Gastroesophageal sphincter (tissue), 4 donors: ENCODE results near the gene ZIC1. TPM values are rescaled to one million over a fixed set of nuclear protein-coding genes. Genes with fewer than 3 reads are reported as not detected.

Experiments used
- ATAC-seq: fragments of 150-250 bp; one replicate; pipeline ENCODE4 v1.9.1; 2016; ENCODE audit warnings: mild to moderate bottlenecking, moderate library complexity
- H3K27ac ChIP-seq, 4 donors: fragments of 200-600 bp; sonication (generic) in 3 of 4; 1 replicate in 3 of 4; 2 replicates in 1 of 4; pipeline ENCODE4 v1.5.1; 2016 to 2019
- H3K27me3 ChIP-seq: fragments of 200-600 bp; sonication (generic); one replicate; pipeline ENCODE4 v1.5.1; 2019
- H3K36me3 ChIP-seq, 2 donors: fragments of 200-600 bp; sonication (generic); one replicate each; pipeline ENCODE4 v1.5.1; 2019; ENCODE audit warnings: control low read depth in 1 of 2
- H3K4me1 ChIP-seq, 3 donors: fragments of 200-600 bp; sonication (generic); 1 replicate in 2 of 3; 2 replicates in 1 of 3; pipeline ENCODE4 v1.5.1; 2016 to 2019; ENCODE audit warnings: control low read depth in 2 of 3
- H3K4me3 ChIP-seq, 2 donors: fragments of 200-600 bp; sonication (generic); one replicate each; pipeline ENCODE4 v1.5.1; 2019; ENCODE audit warnings: mild to moderate bottlenecking in 1 of 2, moderate library complexity in 1 of 2
- H3K9me3 ChIP-seq, 3 donors: fragments of 200-600 bp; sonication (generic); one replicate each; pipeline ENCODE4 v1.5.1; 2017 to 2019; ENCODE audit warnings: control low read depth in 2 of 3
- EP300 ChIP-seq: sonication (generic); formaldehyde crosslinking; IDR thresholded peaks from one replicate; pipeline ENCODE4 v1.6.1; 2017; ENCODE audit warnings: antibody characterized with exemption, mild to moderate bottlenecking
- POLR2A ChIP-seq, 2 donors: fragments of 450-650 bp; IDR thresholded peaks; one replicate each; pipeline ENCODE4 v1.6.1; 2017; ENCODE audit warnings: antibody characterized with exemption in 2 of 2, mild to moderate bottlenecking in 2 of 2, moderate library complexity in 1 of 2
- POLR2AphosphoS5 ChIP-seq: sonication (generic); formaldehyde crosslinking; IDR thresholded peaks from one replicate; pipeline ENCODE4 v1.6.1; 2017; ENCODE audit warnings: antibody characterized with exemption
- whole genome bisulfite sequencing, 2 donors: methylation state at CpG; one replicate each; pipeline ENCODE4 v1.1.5; 2018; ENCODE audit warnings: low coverage in 1 of 2; 5-methylcytosine and 5-hydroxymethylcytosine counted together
- total RNA-seq, 4 donors: library from RNA; depleted of rRNA; stranded (reverse); fragments of >200 nt; gene quantifications; one replicate each; pipeline ENCODE4 v1.1.0, GENCODE V29; 2016
- TF ChIP-seq, protein P1 (sequence below), 4 experiments: fragments of 200-600 bp in 2 of 4; fragments of 450-650 bp in 2 of 4; sonication (generic) in 1 of 4; IDR thresholded peaks; one replicate each; pipeline ENCODE4 v1.5.1; 2017 to 2019; ENCODE audit warnings: antibody characterized with exemption in 4 of 4, mild to moderate bottlenecking in 2 of 4, moderate library complexity in 2 of 4

Gene ZIC1
- total RNA-seq, 4 donors from 2014 or later = 0.08 to 0.27 TPM; not detected in 2

DNA sequence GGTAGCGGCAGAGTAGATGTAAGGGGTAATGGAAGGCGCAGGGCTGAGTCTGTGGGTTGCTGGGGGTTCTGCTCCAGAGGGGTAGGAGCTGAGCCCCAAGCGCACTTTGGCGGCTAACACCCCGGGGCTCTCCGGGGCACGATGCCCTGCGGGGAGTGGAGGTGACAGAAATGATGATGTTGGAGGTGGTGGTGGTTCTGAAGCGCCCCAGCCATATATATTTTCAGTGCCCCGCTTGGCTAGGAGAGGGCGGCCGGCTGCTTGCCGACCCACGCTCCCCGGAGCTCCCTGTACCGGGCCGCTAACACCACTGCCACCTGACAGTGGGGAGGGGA, 12.5 kb upstream of the ZIC1 start:
- peaks cover 0 to 57% (median 23%) of the 10 kb centered on the region in 3 donors for H3K4me1 ChIP-seq
- peaks cover 100% of the 10 kb centered on the region for H3K27me3 ChIP-seq
- WGBS, 2 donors = 0 to 6% methylated on average over 1 to 17 of the region's 17 CpGs
- ATAC-seq = no peak
- no peak overlapping the region for H3K27ac ChIP-seq
- H3K4me3 ChIP-seq = no peak overlapping the region
- TF ChIP-seq POLR2A (IDR thresholded peaks at IDR 0.05) = no peak
- TF ChIP-seq EP300 = no peak
- no peak for TF ChIP-seq POLR2AphosphoS5
- TF ChIP-seq, protein P1, sequence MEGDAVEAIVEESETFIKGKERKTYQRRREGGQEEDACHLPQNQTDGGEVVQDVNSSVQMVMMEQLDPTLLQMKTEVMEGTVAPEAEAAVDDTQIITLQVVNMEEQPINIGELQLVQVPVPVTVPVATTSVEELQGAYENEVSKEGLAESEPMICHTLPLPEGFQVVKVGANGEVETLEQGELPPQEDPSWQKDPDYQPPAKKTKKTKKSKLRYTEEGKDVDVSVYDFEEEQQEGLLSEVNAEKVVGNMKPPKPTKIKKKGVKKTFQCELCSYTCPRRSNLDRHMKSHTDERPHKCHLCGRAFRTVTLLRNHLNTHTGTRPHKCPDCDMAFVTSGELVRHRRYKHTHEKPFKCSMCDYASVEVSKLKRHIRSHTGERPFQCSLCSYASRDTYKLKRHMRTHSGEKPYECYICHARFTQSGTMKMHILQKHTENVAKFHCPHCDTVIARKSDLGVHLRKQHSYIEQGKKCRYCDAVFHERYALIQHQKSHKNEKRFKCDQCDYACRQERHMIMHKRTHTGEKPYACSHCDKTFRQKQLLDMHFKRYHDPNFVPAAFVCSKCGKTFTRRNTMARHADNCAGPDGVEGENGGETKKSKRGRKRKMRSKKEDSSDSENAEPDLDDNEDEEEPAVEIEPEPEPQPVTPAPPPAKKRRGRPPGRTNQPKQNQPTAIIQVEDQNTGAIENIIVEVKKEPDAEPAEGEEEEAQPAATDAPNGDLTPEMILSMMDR (IDR thresholded peaks at IDR 0.05) = no peak
- H3K9me3 ChIP-seq = no peaks in the 10 kb centered on the region
- H3K36me3 ChIP-seq = no peaks in the 10 kb centered on the region

DNA sequence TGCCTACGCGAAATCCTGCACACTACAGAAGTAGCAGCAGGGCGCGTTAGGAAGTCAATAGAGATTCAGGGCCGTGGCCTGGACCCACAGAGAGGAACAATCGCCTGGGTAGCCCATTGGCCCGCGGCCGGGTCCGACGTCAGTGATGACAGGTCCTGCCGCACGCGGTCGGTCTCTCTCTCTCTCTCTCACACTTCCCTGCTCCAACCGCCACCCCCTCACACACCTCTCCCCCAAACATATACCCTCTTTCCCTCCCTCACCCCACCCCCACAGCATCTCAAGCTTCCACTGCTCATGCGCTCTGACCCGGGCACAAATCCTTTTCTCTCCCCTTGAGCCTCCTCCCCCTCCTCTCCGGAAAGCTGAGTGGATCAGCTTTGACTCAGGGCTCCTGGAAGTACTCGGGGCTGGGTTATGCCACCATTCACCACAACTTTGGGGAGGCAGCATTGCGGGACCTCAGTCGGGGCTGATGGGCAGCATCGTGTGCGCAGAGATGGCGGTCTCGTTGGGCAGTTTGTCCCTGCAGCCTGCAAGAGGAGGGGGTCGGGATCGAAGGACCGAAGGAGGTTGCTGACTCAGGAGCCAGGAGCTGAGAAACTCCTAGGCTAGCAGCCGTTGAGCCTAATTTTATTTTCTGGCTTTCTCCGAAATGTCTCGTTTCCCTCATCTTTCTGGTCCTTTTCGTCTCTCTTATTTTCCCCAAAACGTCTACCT, 11.8 kb upstream of the ZIC1 start:
- peaks cover 0 to 51% (median 17%) of the 10 kb centered on the region in 3 donors for H3K4me1 ChIP-seq
- no peak for ATAC-seq
- H3K27ac ChIP-seq = no peak overlapping the region
- TF ChIP-seq EP300 (no peak), POLR2AphosphoS5 (no peak), POLR2A (IDR thresholded peaks at IDR 0.05) (no peak)
- TF ChIP-seq, protein P1 (IDR thresholded peaks at IDR 0.05) = no peak
- 3 to 7% methylated on average over 10 to 27 of the region's 34 CpGs for WGBS, 2 donors
- no peak overlapping the region for H3K4me3 ChIP-seq
- H3K9me3 ChIP-seq = no peaks in the 10 kb centered on the region
- H3K27me3 ChIP-seq = peaks cover 100% of the 10 kb centered on the region
- H3K36me3 ChIP-seq = no peaks in the 10 kb centered on the region

DNA sequence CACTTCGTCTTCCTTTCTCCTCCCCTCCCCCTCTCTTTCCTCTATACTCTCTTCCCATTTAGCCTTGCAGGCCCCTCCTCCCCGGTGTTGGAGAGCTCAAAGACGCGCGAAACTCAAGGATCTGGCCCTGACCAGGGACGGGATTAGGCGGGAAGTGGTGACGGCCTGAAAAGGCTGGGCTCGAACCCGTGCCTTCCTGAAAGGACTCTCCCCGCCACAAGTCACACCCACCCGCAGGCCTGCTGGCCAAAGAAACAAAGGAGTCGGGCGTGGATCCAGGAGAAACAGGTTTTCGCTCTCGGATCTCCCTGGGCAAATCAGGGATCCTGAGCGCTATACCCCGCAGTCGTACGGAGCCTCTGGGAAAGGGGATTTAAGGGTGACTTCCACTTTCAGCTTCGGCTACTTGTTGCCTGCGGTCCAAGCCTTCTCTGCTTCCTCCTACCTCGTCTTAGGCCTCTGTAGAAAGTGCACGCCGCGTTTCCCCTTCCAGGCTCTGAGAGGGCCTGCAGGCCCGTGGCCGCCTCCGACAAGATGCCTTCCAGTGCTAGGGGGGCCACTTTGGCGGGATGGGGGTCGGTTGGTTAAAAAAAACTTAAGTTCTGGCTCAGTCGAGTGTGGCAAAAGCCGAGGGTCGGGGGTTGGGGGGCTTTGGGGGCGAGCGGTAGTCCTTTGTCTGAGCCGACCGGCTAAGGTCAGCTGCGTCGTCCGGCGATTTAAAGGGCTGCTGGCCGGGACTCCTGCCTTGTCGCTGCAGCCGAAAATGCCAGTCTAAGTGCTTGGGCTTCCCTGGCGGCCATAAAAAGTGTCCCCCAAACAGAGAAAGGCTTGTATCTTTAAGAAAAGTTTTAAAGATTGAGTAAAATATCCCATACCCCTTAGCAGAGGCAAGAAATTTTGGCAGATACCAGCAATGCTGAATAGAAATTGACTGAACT, 11.0 kb upstream of the ZIC1 start:
- 4 to 64% methylated on average over 5 to 13 of the region's 46 CpGs for WGBS, 2 donors
- no peak overlapping the region for H3K27ac ChIP-seq
- H3K4me3 ChIP-seq = no peak overlapping the region

DNA sequence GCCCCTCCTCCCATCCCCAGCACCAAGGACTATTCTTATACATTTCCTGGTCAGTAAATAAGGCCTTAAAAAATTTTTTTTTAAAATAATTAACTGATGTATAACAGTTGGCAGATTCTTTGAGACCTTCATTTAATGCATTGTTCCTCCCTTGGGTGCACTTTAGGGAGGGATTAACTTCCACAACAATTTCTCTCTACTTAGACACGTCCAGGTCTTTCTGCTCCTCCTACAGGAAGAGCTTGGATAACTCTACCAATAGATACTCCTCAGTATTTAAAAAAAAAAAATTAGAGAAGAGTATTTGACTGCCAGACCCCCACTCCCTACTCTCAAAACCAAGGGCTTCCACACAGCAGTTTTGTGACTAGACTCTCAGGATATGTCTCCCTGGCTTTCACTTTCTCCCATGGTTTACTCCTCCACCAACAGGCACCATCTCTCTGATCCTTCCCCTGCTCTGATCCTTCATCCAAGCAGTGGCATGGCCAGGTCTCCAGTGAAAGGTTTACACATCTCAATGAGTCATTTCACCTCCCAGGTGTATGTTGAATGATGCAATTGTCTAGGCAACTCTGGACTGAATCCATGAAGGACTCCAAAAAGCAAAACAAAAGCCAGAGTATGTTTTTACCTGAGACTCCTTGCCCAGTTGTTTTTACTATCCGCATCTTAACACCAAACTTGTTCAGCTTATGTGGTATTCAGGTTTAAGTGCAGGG, 10.2 kb upstream of the ZIC1 start:
- H3K9me3 ChIP-seq = no peaks in the 10 kb centered on the region
- TF ChIP-seq EP300 = no peak
- peaks cover 100% of the 10 kb centered on the region for H3K27me3 ChIP-seq
- no peaks in the 10 kb centered on the region for H3K36me3 ChIP-seq
- ATAC-seq = no peak
- peaks cover 0 to 35% (median 6%) of the 10 kb centered on the region in 3 donors for H3K4me1 ChIP-seq
- no peak overlapping the region for H3K4me3 ChIP-seq
- WGBS, 2 donors = 56 to 78% methylated on average over 2 of the region's 2 CpGs
- no peak overlapping the region for H3K27ac ChIP-seq

More for the DNA sequence above, 11.0 kb upstream of the ZIC1 start:
- no peak for ATAC-seq
- TF ChIP-seq, protein P1 (IDR thresholded peaks at IDR 0.05) = no peak
- TF ChIP-seq EP300 = no peak
- TF ChIP-seq POLR2A (IDR thresholded peaks at IDR 0.05) = no peak
- no peak for TF ChIP-seq POLR2AphosphoS5
- Histone ChIP-seq H3K36me3 (no peaks in the 10 kb centered on the region), H3K4me1 (peaks cover 0 to 43% (median 12%) of the 10 kb centered on the region in 3 donors), H3K27me3 (peaks cover 100% of the 10 kb centered on the region), H3K9me3 (no peaks in the 10 kb centered on the region)

DNA sequence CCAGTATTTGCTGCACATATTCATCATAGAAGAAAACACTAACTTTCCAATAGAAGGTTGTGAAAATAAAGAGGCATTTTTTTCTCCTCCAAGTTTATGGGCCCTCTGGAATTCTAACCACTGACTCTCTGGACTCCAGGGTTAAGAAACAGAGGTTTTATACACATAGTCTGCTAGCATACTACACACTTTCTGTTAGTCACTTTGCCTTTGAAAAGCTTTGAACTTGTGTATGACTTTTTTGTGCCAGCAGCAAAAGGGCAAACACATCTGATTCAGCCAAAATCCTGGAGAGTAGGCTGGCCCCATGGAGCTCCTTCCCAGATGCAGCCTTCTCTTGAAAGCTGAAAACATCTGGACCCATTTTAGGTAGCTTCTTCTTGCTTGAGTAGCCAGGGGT, 9.1 kb upstream of the ZIC1 start:
- no peaks in the 10 kb centered on the region for H3K36me3 ChIP-seq
- no peak overlapping the region for H3K4me3 ChIP-seq
- no peak overlapping the region for H3K27ac ChIP-seq
- peaks cover 100% of the 10 kb centered on the region for H3K27me3 ChIP-seq
- TF ChIP-seq POLR2AphosphoS5 (no peak), POLR2A (IDR thresholded peaks at IDR 0.05) (no peak), EP300 (no peak)
- TF ChIP-seq, protein P1 (IDR thresholded peaks at IDR 0.05) = no peak
- no peaks in the 10 kb centered on the region for H3K9me3 ChIP-seq
- H3K4me1 ChIP-seq = peaks cover 0 to 30% (median 6%) of the 10 kb centered on the region in 3 donors
- no peak for ATAC-seq
